GM23338 (cell line): ENCODE measurements around the gene SLC9A8. TPM values are rescaled to one million over a fixed set of nuclear protein-coding genes. Genes with fewer than 3 reads are reported as not detected.

Experiments used
- ATAC-seq: fragments of 200-7000 bp; cut with Tn5 transposase; 3 replicates; pipeline ENCODE4 v1.9.1; 2020
- DNase-seq: peaks from one replicate; pipeline ENCODE4 v3.0.0-alpha.2; 2015; ENCODE audit warnings: low spot score
- H2AFZ ChIP-seq: fragments of 200-600 bp; sonication (generic); 2 replicates; pipeline ENCODE4 v1.8.0; 2016; ENCODE audit warnings: antibody characterized with exemption, mild to moderate bottlenecking, moderate library complexity
- H3F3A ChIP-seq: fragments of 200-600 bp; sonication (generic); replicated peaks from 2 replicates; pipeline ENCODE4 v1.8.0; 2017; ENCODE audit warnings: antibody characterized with exemption, mixed run types, low read depth
- H3K27ac ChIP-seq: fragments of 200-600 bp; sonication (generic); 2 replicates; pipeline ENCODE4 v1.6.1; 2016; ENCODE audit warnings: low read depth
- H3K27me3 ChIP-seq: fragments of 200-600 bp; sonication (generic); 2 replicates; pipeline ENCODE4 v1.8.0; 2016; ENCODE audit warnings: mild to moderate bottlenecking, mixed run types, moderate library complexity; ENCODE audit not compliant: insufficient read depth
- H3K36me3 ChIP-seq: fragments of 200-600 bp; sonication (generic); 2 replicates; pipeline ENCODE4 v1.8.0; 2016; ENCODE audit warnings: mild to moderate bottlenecking; ENCODE audit not compliant: insufficient read depth
- H3K4me1 ChIP-seq: fragments of 200-600 bp; sonication (generic); 2 replicates; pipeline ENCODE4 v1.8.0; 2016; ENCODE audit warnings: mild to moderate bottlenecking, moderate library complexity; ENCODE audit not compliant: insufficient read depth
- H3K4me2 ChIP-seq: fragments of 200-600 bp; sonication (generic); 2 replicates; pipeline ENCODE4 v1.7.1; 2017; ENCODE audit warnings: mixed run types
- H3K4me3 ChIP-seq: fragments of 200-600 bp; sonication (generic); 2 replicates; pipeline ENCODE4 v1.6.1; 2016; ENCODE audit warnings: mixed run types
- H3K79me2 ChIP-seq: fragments of 200-600 bp; sonication (generic); replicated peaks from 2 replicates; pipeline ENCODE4 v1.8.0; 2017; ENCODE audit warnings: mild to moderate bottlenecking; ENCODE audit not compliant: insufficient read depth
- H3K9me2 ChIP-seq: fragments of 200-600 bp; sonication (generic); 2 replicates; pipeline ENCODE4 v1.8.0; 2017; ENCODE audit not compliant: insufficient read depth
- H4K20me1 ChIP-seq: fragments of 200-600 bp; sonication (generic); replicated peaks from 2 replicates; pipeline ENCODE4 v1.8.0; 2017; ENCODE audit warnings: mild to moderate bottlenecking; ENCODE audit not compliant: insufficient read depth
- H3K27ac Mint-ChIP-seq: 2 replicates; pipeline ENCODE4 v1.8.0; 2020; ENCODE audit warnings: inconsistent platforms, mild to moderate bottlenecking, moderate library complexity, mixed read lengths
- H3K27me3 Mint-ChIP-seq: 3 replicates; pipeline ENCODE4 v1.8.0; 2022; ENCODE audit warnings: low read depth, mild to moderate bottlenecking, moderate library complexity, mixed read lengths, inconsistent platforms; ENCODE audit not compliant: insufficient read depth, poor library complexity
- H3K36me3 Mint-ChIP-seq: 3 replicates; pipeline ENCODE4 v1.8.0; 2021; ENCODE audit warnings: low read depth, mild to moderate bottlenecking, inconsistent platforms, moderate library complexity, mixed read lengths
- H3K4me1 Mint-ChIP-seq: 3 replicates; pipeline ENCODE4 v1.8.0; 2020; ENCODE audit warnings: mild to moderate bottlenecking, inconsistent platforms, mixed read lengths
- H3K4me3 Mint-ChIP-seq: 3 replicates; pipeline ENCODE4 v1.8.0; 2021; ENCODE audit warnings: moderate library complexity, mild to moderate bottlenecking, inconsistent platforms, mixed read lengths
- H3K9me3 Mint-ChIP-seq: 3 replicates; pipeline ENCODE4 v1.8.0; 2020; ENCODE audit warnings: moderate library complexity, mild to moderate bottlenecking, inconsistent platforms, mixed read lengths
- CREB1 ChIP-seq: fragments of 250-450 bp; sonication (Bioruptor Pico); IDR thresholded peaks from 2 replicates; pipeline ENCODE4 v1.5.0; 2020; ENCODE audit warnings: low read depth, mild to moderate bottlenecking, moderate library complexity
- EZH2 ChIP-seq: fragments of 200-600 bp; sonication (generic); IDR thresholded peaks from one replicate; pipeline ENCODE4 v1.8.0; 2017; ENCODE audit warnings: antibody characterized with exemption, mild to moderate bottlenecking, low read depth; ENCODE audit not compliant: unreplicated experiment
- JUNB ChIP-seq: IDR thresholded peaks from one replicate; pipeline ENCODE4 v1.6.1; 2016; ENCODE audit warnings: antibody characterized with exemption; ENCODE audit not compliant: unreplicated experiment
- STAT1 ChIP-seq: IDR thresholded peaks from one replicate; pipeline ENCODE4 v1.6.1; 2016; ENCODE audit warnings: antibody characterized with exemption; ENCODE audit not compliant: unreplicated experiment
- ZNF114 ChIP-seq: fragments of 250-450 bp; sonication (Bioruptor Pico); IDR thresholded peaks from 2 replicates; pipeline ENCODE4 v1.5.0; 2020; ENCODE audit warnings: mild to moderate bottlenecking, moderate library complexity
- polyA plus RNA-seq: library from polyadenylated mRNA; unstranded; fragments of >200 nt; fragmentation: Nextera tagmentation; extraction: Ambion mirVana; gene quantifications from 2 replicates; pipeline ENCODE4 v1.2.1, GENCODE V29; 2016
- total RNA-seq: library from RNA; depleted of rRNA; stranded (reverse); fragments of >200 nt; shearing (Covaris generic); gene quantifications from 2 replicates; pipeline ENCODE4 v1.2.3, GENCODE V29; 2014
- TF ChIP-seq, protein P1 (sequence below), 2 experiments: fragments of 200-600 bp in 1 of 2; sonication (generic) in 1 of 2; conservative IDR thresholded peaks; 2 replicates each; pipeline versions ENCODE4 v1.5.1 to v1.6.1; 2016 to 2017; ENCODE audit warnings: antibody characterized with exemption in 2 of 2, low read depth in 2 of 2, mild to moderate bottlenecking in 2 of 2, moderate library complexity in 1 of 2
- TF ChIP-seq, protein P2 (sequence below): IDR thresholded peaks from 2 replicates; pipeline ENCODE4 v1.6.1; 2016; ENCODE audit warnings: antibody characterized with exemption

Gene SLC9A8
- total and polyA plus RNA-seq, 2 experiments from 2014 or later = 2.6 to 6.4 TPM

DNA sequence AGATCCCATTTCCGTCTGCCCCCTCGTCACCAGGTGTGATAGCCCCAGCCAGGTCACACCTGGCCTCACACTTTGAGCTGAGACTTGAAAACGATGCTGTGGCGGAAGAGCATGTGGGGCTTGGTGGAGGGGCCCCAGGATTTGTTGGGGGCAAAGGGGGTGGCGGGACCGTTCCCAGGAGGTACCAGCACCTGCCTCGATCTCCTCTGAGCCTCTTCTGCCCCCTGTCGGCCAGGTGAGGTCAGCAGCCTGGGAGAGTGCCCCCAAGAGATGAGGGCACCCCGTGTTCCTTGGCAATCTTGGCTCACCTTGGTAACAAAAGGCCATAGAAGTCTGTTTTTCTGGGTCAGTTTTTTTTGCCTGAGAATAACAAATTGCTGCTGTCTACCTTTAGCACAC lies 77.3 kb downstream of the SLC9A8 start:
- Mint-ChIP-seq H3K9me3 (no peaks in the 10 kb centered on the region), H3K27ac (peak overlapping the region; percentile 10; the same call in 1 of the 2 replicates), H3K4me3 (no peak overlapping the region; the same call in 2 of the 3 replicates), H3K36me3 (peaks cover 2% of the 10 kb centered on the region; the same call in 1 of the 3 replicates), H3K27me3 (peaks cover 19% of the 10 kb centered on the region), H3K4me1 (peaks cover 48% of the 10 kb centered on the region)
- ATAC-seq (peak; percentile 42), DNase-seq (peak; percentile 70)
- Histone ChIP-seq H3F3A (no peaks in the 10 kb centered on the region), H4K20me1 (no peaks in the 10 kb centered on the region), H3K9me2 (no peaks in the 10 kb centered on the region), H3K36me3 (no peaks in the 10 kb centered on the region), H2AFZ (no peak overlapping the region), H3K4me1 (peaks cover 10% of the 10 kb centered on the region), H3K27ac (no peak overlapping the region), H3K4me2 (no peak overlapping the region), H3K4me3 (no peak overlapping the region), H3K27me3 (no peaks in the 10 kb centered on the region), H3K79me2 (no peaks in the 10 kb centered on the region)
- TF ChIP-seq, protein P1, sequence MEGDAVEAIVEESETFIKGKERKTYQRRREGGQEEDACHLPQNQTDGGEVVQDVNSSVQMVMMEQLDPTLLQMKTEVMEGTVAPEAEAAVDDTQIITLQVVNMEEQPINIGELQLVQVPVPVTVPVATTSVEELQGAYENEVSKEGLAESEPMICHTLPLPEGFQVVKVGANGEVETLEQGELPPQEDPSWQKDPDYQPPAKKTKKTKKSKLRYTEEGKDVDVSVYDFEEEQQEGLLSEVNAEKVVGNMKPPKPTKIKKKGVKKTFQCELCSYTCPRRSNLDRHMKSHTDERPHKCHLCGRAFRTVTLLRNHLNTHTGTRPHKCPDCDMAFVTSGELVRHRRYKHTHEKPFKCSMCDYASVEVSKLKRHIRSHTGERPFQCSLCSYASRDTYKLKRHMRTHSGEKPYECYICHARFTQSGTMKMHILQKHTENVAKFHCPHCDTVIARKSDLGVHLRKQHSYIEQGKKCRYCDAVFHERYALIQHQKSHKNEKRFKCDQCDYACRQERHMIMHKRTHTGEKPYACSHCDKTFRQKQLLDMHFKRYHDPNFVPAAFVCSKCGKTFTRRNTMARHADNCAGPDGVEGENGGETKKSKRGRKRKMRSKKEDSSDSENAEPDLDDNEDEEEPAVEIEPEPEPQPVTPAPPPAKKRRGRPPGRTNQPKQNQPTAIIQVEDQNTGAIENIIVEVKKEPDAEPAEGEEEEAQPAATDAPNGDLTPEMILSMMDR (conservative IDR thresholded peaks at IDR 0.05; ENCODE audit: low read depth in 2 of 2) = peak; percentile 70 to 83
- no peak for TF ChIP-seq EZH2

DNA sequence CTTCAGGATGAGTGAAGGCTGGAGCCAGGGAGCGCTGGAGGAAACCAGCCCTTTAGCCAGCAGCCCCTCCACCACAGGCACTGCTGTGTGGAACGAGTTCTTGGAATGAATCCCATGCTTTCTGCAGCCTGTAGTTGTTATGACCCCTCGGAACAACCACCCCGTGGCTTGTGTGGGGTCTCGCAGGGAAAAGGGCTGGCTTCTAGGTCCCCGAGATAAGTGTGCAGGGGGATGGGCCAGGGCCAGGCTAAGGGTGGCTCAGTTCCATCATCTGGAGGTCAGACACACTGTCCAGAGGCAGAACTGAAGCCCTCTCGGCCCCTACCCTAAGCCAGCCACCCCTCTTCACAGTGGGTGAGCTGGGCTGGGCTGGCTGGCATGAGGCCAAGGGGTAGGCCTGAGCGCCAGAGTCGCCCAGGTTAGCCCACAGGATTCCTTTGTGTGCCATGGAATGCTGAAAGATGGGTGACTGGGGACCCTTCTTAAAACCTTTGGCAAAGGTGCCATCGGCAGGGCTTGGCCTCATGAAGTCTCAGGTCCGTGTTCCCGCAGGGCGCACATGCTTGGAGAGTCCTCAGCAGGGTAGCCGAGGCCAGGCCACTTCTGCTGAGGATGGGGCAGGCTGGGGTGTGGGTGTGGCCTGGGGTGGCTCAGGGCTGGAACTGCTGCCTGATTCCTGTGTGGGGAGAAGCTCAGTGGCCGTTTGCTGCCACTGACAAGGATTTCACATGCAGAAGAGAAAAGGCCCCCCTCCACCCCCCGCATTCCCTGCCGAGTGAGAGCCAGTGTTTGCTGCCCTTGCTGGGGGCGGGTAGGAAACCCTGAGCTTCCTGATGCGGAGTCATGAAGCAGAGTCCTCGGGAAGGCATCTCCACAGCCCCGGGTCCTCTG lies 78.1 kb downstream of the SLC9A8 start:
- no peak overlapping the region for H2AFZ ChIP-seq
- DNase-seq (peak; percentile 47), ATAC-seq (peak; percentile 47)
- no peaks in the 10 kb centered on the region for H3K9me2 ChIP-seq
- H3K27me3 ChIP-seq = no peaks in the 10 kb centered on the region
- H3F3A ChIP-seq = no peaks in the 10 kb centered on the region
- H3K27ac Mint-ChIP-seq = no peak overlapping the region; the same call in 1 of the 2 replicates
- no peak overlapping the region for H3K27ac ChIP-seq
- H3K9me3 Mint-ChIP-seq = no peaks in the 10 kb centered on the region
- H3K4me1 Mint-ChIP-seq = peaks cover 47% of the 10 kb centered on the region
- H3K36me3 ChIP-seq = no peaks in the 10 kb centered on the region
- no peaks in the 10 kb centered on the region for H3K79me2 ChIP-seq
- no peak overlapping the region for H3K4me2 ChIP-seq
- H3K4me1 ChIP-seq = peaks cover 10% of the 10 kb centered on the region
- no peaks in the 10 kb centered on the region for H4K20me1 ChIP-seq
- H3K4me3 ChIP-seq = no peak overlapping the region
- H3K36me3 Mint-ChIP-seq = peaks cover 2% of the 10 kb centered on the region; the same call in 1 of the 3 replicates
- 0 out of 3 replicates have a peak overlapping the region, but pooled peaks have one; percentile 21 for H3K4me3 Mint-ChIP-seq
- TF ChIP-seq STAT1 = no peak
- no peak for TF ChIP-seq JUNB
- no peak for TF ChIP-seq CREB1 (CRISPR knock-in tag)
- TF ChIP-seq, protein P2, sequence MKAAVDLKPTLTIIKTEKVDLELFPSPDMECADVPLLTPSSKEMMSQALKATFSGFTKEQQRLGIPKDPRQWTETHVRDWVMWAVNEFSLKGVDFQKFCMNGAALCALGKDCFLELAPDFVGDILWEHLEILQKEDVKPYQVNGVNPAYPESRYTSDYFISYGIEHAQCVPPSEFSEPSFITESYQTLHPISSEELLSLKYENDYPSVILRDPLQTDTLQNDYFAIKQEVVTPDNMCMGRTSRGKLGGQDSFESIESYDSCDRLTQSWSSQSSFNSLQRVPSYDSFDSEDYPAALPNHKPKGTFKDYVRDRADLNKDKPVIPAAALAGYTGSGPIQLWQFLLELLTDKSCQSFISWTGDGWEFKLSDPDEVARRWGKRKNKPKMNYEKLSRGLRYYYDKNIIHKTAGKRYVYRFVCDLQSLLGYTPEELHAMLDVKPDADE = no peak
- TF ChIP-seq EZH2 = no peak
- TF ChIP-seq ZNF114 (CRISPR knock-in tag) = no peak
- peaks cover 19% of the 10 kb centered on the region for H3K27me3 Mint-ChIP-seq
